ENCODE data around the gene ACTG2. TPM values are rescaled to one million over a fixed set of nuclear protein-coding genes. Genes with fewer than 3 reads are reported as not detected.

ACTG2 gene
- total RNA-seq, 3 donors from 2014 or later, result 3.8 to 108 (median 54.6) TPM

GRCh38 chr2:73894475-73894850 lies 1.7 kb downstream of the ACTG2 start:
- Histone ChIP-seq H3K4me1 (peaks cover 0 to 8% of the 10 kb centered on the region in 2 donors), H3K36me3 (no peaks in the 10 kb centered on the region), H3K9me3 (no peaks in the 10 kb centered on the region), H3K27me3 (no peaks in the 10 kb centered on the region), H3K4me3 (peak overlapping the region; percentile 14 to 59 (median 42)), H3K27ac (peak overlapping the region; percentile 86 to 87)
- TF ChIP-seq POLR2A (IDR thresholded peaks at IDR 0.05) (no peak), POLR2AphosphoS5 (IDR thresholded peaks at IDR 0.05) (no peak), CTCF (IDR thresholded peaks at IDR 0.05) (no peak)
- no peak for DNase-seq (ENCODE audit: low spot score in 2 of 2)
- intact Hi-C loops (cut with DNase I; ENCODE audit: low total_unique reads), result no loop called here

- peak overlapping the region; percentile 14 to 59 (median 42) for H3K4me3 ChIP-seq
- H3K36me3 ChIP-seq, result no peaks in the 10 kb centered on the region
- H3K9me3 ChIP-seq, result no peaks in the 10 kb centered on the region
- TF ChIP-seq CTCF (IDR thresholded peaks at IDR 0.05) (no peak), POLR2AphosphoS5 (IDR thresholded peaks at IDR 0.05) (no peak), POLR2A (IDR thresholded peaks at IDR 0.05) (no peak)
- H3K4me1 ChIP-seq, result peaks cover 0 to 8% of the 10 kb centered on the region in 2 donors
- no peaks in the 10 kb centered on the region for H3K27me3 ChIP-seq
- intact Hi-C loops (cut with DNase I; ENCODE audit: low total_unique reads), result no loop called here
- H3K27ac ChIP-seq, result peak overlapping the region; percentile 86 to 87
- peak in 1 of 2 donors; percentile 62 for DNase-seq (ENCODE audit: low spot score in 2 of 2)
These were observed 2.1 kb downstream of the ACTG2 start for GRCh38 chr2:73894877-73895276.

GRCh38 chr2:73895473-73895872 lies 2.7 kb downstream of the ACTG2 start:
- no peak for DNase-seq (ENCODE audit: low spot score in 2 of 2)
- Histone ChIP-seq H3K36me3 (no peaks in the 10 kb centered on the region), H3K27ac (peak overlapping the region; percentile 86 to 87), H3K4me1 (peaks cover under 1 to 8% of the 10 kb centered on the region in 2 donors), H3K4me3 (peak overlapping the region in 2 of 3 donors; percentile 42 to 59), H3K9me3 (no peaks in the 10 kb centered on the region), H3K27me3 (no peaks in the 10 kb centered on the region)
- intact Hi-C loops (cut with DNase I; ENCODE audit: low total_unique reads), result no loop called here
- TF ChIP-seq POLR2A (IDR thresholded peaks at IDR 0.05) (no peak), CTCF (IDR thresholded peaks at IDR 0.05) (no peak), POLR2AphosphoS5 (IDR thresholded peaks at IDR 0.05) (no peak)

GRCh38 chr2:73896362-73897239 lies 3.8 kb downstream of the ACTG2 start:
- H3K4me3 ChIP-seq, result peak overlapping the region; percentile 7 to 49 (median 42)
- no peaks in the 10 kb centered on the region for H3K27me3 ChIP-seq
- no peak for TF ChIP-seq CTCF (IDR thresholded peaks at IDR 0.05)
- no peak for TF ChIP-seq POLR2A (IDR thresholded peaks at IDR 0.05)
- TF ChIP-seq POLR2AphosphoS5 (IDR thresholded peaks at IDR 0.05), result peak in 1 of 3 donors; percentile 27
- no peaks in the 10 kb centered on the region for H3K9me3 ChIP-seq
- DNase-seq (ENCODE audit: low spot score in 2 of 2), result peak in 1 of 2 donors; percentile 59
- H3K27ac ChIP-seq, result peak overlapping the region; percentile 87
- H3K36me3 ChIP-seq, result no peaks in the 10 kb centered on the region
- intact Hi-C loops (cut with DNase I; ENCODE audit: low total_unique reads), result no loop called here
- H3K4me1 ChIP-seq, result peaks cover 3 to 8% of the 10 kb centered on the region in 2 donors

GRCh38 chr2:73897240-73897583 lies 4.4 kb downstream of the ACTG2 start:
- H3K4me1 ChIP-seq, result peaks cover 3 to 8% of the 10 kb centered on the region in 2 donors
- H3K27ac ChIP-seq, result peak overlapping the region; percentile 87
- no peaks in the 10 kb centered on the region for H3K27me3 ChIP-seq
- peak overlapping the region in 2 of 3 donors; percentile 42 to 49 for H3K4me3 ChIP-seq
- H3K36me3 ChIP-seq, result no peaks in the 10 kb centered on the region
- H3K9me3 ChIP-seq, result no peaks in the 10 kb centered on the region
- TF ChIP-seq CTCF (IDR thresholded peaks at IDR 0.05), result no peak
- TF ChIP-seq POLR2A (IDR thresholded peaks at IDR 0.05), result no peak
- TF ChIP-seq POLR2AphosphoS5 (IDR thresholded peaks at IDR 0.05), result no peak
- intact Hi-C loops (cut with DNase I; ENCODE audit: low total_unique reads), result no loop called here
- DNase-seq (ENCODE audit: low spot score in 2 of 2), result no peak

Data from breast epithelium (tissue), 4 donors.